CD4-positive, CD25-positive, alpha-beta regulatory T cell (primary cell): ENCODE data around the gene MUC15. TPM values are rescaled to one million over a fixed set of nuclear protein-coding genes. Genes with fewer than 3 reads are reported as not detected.

Experiments
- ATAC-seq, 2 donors: fragments of 150-1000 bp; cut with Tn5 transposase; one replicate each; pipeline ENCODE4 v1.10.0; 2021; ENCODE audit warnings: low read depth in 2 of 2, moderate number of reproducible peaks in 2 of 2, moderate library complexity in 1 of 2
- DNase-seq, 3 donors: peaks; one replicate each; pipeline versions ENCODE4 v3.0.0 to v3.0.0-alpha.2; 2012 to 2022; ENCODE audit warnings: mixed read lengths in 1 of 3
- H3K27ac ChIP-seq: one replicate; pipeline ENCODE4 v1.7.0; 2013; ENCODE audit warnings: mild to moderate bottlenecking, low read length; ENCODE audit not compliant: insufficient read depth, poor library complexity, severe bottlenecking
- H3K27me3 ChIP-seq: one replicate; pipeline ENCODE4 v1.7.0; 2013; ENCODE audit warnings: low read length; ENCODE audit not compliant: control insufficient read depth, insufficient read depth
- H3K36me3 ChIP-seq: one replicate; pipeline ENCODE4 v1.7.0; 2013; ENCODE audit warnings: mild to moderate bottlenecking, low read length, moderate library complexity; ENCODE audit not compliant: control insufficient read depth, insufficient read depth
- H3K4me1 ChIP-seq: 2 replicates; pipeline ENCODE4 v1.7.0; 2013; ENCODE audit warnings: mild to moderate bottlenecking, low read length; ENCODE audit not compliant: insufficient read depth, control insufficient read depth, poor library complexity, severe bottlenecking
- H3K4me3 ChIP-seq: one replicate; pipeline ENCODE4 v1.7.0; 2013; ENCODE audit warnings: low read depth, mild to moderate bottlenecking, low read length, moderate library complexity
- H3K9me3 ChIP-seq, 2 experiments: 1 replicate in 1 of 2; 2 replicates in 1 of 2; pipeline ENCODE4 v1.7.0; 2013; ENCODE audit warnings: low read length in 2 of 2, mild to moderate bottlenecking in 1 of 2, moderate library complexity in 1 of 2; ENCODE audit not compliant: control insufficient read depth in 2 of 2
- H3K27ac Mint-ChIP-seq, 3 donors: one replicate each; pipeline ENCODE4 v1.8.0; 2020 to 2022; ENCODE audit warnings: mild to moderate bottlenecking in 3 of 3, mixed read lengths in 3 of 3, moderate library complexity in 2 of 3
- H3K27me3 Mint-ChIP-seq: one replicate; pipeline ENCODE4 v1.8.0; 2022; ENCODE audit warnings: mild to moderate bottlenecking, mixed read lengths
- H3K36me3 Mint-ChIP-seq: one replicate; pipeline ENCODE4 v1.8.0; 2020; ENCODE audit warnings: mixed read lengths
- H3K4me1 Mint-ChIP-seq, 4 donors: one replicate each; pipeline ENCODE4 v1.8.0; 2020 to 2022; ENCODE audit warnings: mixed read lengths in 4 of 4, mild to moderate bottlenecking in 1 of 4
- H3K4me3 Mint-ChIP-seq, 4 donors: one replicate each; pipeline ENCODE4 v1.8.0; 2020 to 2022; ENCODE audit warnings: mild to moderate bottlenecking in 4 of 4, mixed read lengths in 4 of 4, moderate library complexity in 3 of 4
- H3K9me3 Mint-ChIP-seq, 7 donors: one replicate each; pipeline ENCODE4 v1.8.0; 2020 to 2022; ENCODE audit warnings: mixed read lengths in 7 of 7, mild to moderate bottlenecking in 3 of 7, moderate library complexity in 2 of 7
- polyA plus RNA-seq, 4 donors: library from polyadenylated mRNA; unstranded; fragments of 300-500 nt; fragmentation: Illumina TruSeq; gene quantifications; one replicate each; pipeline ENCODE4 v1.2.3, GENCODE V29; 2021
- total RNA-seq: library from RNA; stranded (reverse); gene quantifications from one replicate; pipeline ENCODE4 v1.2.3, GENCODE V29; 2022

MUC15 gene
- total and polyA plus RNA-seq, 5 donors from 2014 or later, result not detected

DNA sequence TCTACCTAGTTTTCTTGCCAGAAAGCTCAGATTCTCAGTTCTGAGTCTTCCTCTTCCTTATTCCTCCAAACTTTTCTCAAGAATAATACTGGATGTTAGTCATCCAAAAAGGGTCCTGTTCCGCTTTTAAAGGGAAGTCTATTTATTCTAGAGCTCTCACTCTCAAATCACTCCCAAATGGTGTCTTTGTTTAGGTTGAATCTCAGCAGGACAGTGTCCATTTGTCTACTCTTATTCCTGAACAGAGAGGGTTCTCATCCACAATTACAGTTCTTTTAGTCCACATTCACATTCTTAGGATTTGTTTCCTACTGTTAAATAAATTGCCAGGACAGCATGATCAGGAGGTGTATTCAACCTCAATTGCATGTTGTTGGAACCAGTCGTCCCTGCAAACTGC, 61.3 kb downstream of the MUC15 start:
- ATAC-seq, result no peak
- Mint-ChIP-seq H3K9me3 (peaks cover 0 to 29% (median 7%) of the 10 kb centered on the region in 7 donors), H3K36me3 (no peaks in the 10 kb centered on the region)

DNA sequence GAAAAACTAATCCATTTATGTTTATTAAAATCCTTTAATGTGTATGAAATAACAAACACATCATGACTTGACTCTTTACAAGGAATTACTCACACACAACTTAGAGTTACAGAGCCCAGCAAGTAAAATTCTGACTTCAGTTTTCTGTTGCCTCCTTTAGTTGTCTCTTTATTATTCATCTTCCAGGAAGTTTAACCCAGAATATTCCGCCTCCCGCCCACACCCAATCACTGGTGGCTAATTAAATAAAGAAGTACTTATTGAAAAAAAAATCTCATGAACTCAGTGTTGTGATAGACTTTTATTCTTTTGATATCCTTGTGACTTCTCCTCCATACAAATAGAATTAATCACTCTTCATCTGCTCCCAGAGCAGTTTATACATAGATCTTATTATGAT, 61.9 kb downstream of the MUC15 start:
- ATAC-seq, result no peak
- no peak overlapping the region for H3K27ac Mint-ChIP-seq
- Histone ChIP-seq H3K9me3 (no peaks in the 10 kb centered on the region), H3K4me3 (no peak overlapping the region), H3K27me3 (no peaks in the 10 kb centered on the region), H3K27ac (no peak overlapping the region), H3K4me1 (no peaks in the 10 kb centered on the region), H3K36me3 (no peaks in the 10 kb centered on the region)
- H3K4me1 Mint-ChIP-seq, result no peaks in the 10 kb centered on the region
- no peaks in the 10 kb centered on the region for H3K36me3 Mint-ChIP-seq
- no peak for DNase-seq
- no peak overlapping the region for H3K4me3 Mint-ChIP-seq
- H3K9me3 Mint-ChIP-seq, result peaks cover 0 to 29% (median 9%) of the 10 kb centered on the region in 7 donors
- no peaks in the 10 kb centered on the region for H3K27me3 Mint-ChIP-seq

More for the DNA sequence above, 61.3 kb downstream of the MUC15 start:
- Histone ChIP-seq H3K4me1 (no peaks in the 10 kb centered on the region), H3K9me3 (no peaks in the 10 kb centered on the region), H3K27ac (no peak overlapping the region), H3K4me3 (no peak overlapping the region), H3K36me3 (no peaks in the 10 kb centered on the region), H3K27me3 (no peaks in the 10 kb centered on the region)
- Mint-ChIP-seq H3K27me3 (no peaks in the 10 kb centered on the region), H3K4me3 (no peak overlapping the region), H3K27ac (no peak overlapping the region), H3K4me1 (no peaks in the 10 kb centered on the region)
- no peak for DNase-seq

Other genes with a start within 250 kb of the MUC15 start
- not detected for gene ANO3, start 240.1 kb downstream of the MUC15 start, total RNA-seq
- not detected for gene ANO3, start 240.1 kb downstream of the MUC15 start, polyA plus RNA-seq
- not detected for gene SLC5A12, start 149.8 kb upstream of the MUC15 start, total RNA-seq
- gene SLC5A12, start 149.8 kb upstream of the MUC15 start, polyA plus RNA-seq, result not detected